Body of pancreas (tissue), 4 donors: ENCODE results near the gene SCEL. TPM values are rescaled to one million over a fixed set of nuclear protein-coding genes. Genes with fewer than 3 reads are reported as not detected.

ENCODE experiments used
- ATAC-seq: fragments of 150-250 bp; one replicate; pipeline ENCODE4 v1.9.1; 2016
- DNase-seq, 4 donors: peaks; one replicate each; pipeline ENCODE4 v3.0.0-alpha.2; 2019
- H3K27ac ChIP-seq, 4 donors: fragments of 200-600 bp; sonication (generic); 1 replicate in 3 of 4; 2 replicates in 1 of 4; pipeline versions ENCODE4 v1.5.1 to v1.6.1; 2016 to 2019; ENCODE audit warnings: mild to moderate bottlenecking in 1 of 4, mixed read lengths in 1 of 4, moderate library complexity in 1 of 4
- H3K27me3 ChIP-seq, 2 donors: fragments of 200-600 bp; sonication (generic); one replicate each; pipeline ENCODE4 v1.6.0; 2016; ENCODE audit warnings: mild to moderate bottlenecking in 1 of 2
- H3K36me3 ChIP-seq, 2 donors: fragments of 200-600 bp; sonication (generic); replicated peaks in 1 of 2; 2 replicates each; pipeline ENCODE4 v1.5.1; 2016; ENCODE audit warnings: low read depth in 2 of 2; ENCODE audit not compliant: insufficient read depth in 1 of 2
- H3K4me1 ChIP-seq: fragments of 200-600 bp; sonication (generic); one replicate; pipeline ENCODE4 v1.6.0; 2016
- H3K4me3 ChIP-seq, 2 donors: fragments of 200-600 bp; sonication (generic); 1 replicate in 1 of 2; 2 replicates in 1 of 2; pipeline ENCODE4 v1.5.1; 2016 to 2019
- H3K9me3 ChIP-seq, 3 donors: fragments of 200-600 bp; sonication (generic); 1 replicate in 2 of 3; 2 replicates in 1 of 3; pipeline ENCODE4 v1.5.1; 2016
- POLR2A ChIP-seq, 3 donors: fragments of 450-650 bp; IDR thresholded peaks; one replicate each; pipeline ENCODE4 v1.6.1; 2016; ENCODE audit warnings: antibody characterized with exemption in 3 of 3, mild to moderate bottlenecking in 2 of 3
- WGBS, 2 donors: methylation state at CpG; one replicate each; pipeline ENCODE4 v1.1.5; 2017; 5-methylcytosine and 5-hydroxymethylcytosine counted together
- intact Hi-C: fragments of 100-400 bp; cut with DNase I; formaldehyde crosslinking; loops from one replicate; pipeline ENCODE4 v1.15.1; 2023
- total RNA-seq, 2 donors: library from RNA; depleted of rRNA; stranded (reverse); fragments of >200 nt; gene quantifications; one replicate each; pipeline ENCODE4 v1.1.0, GENCODE V29; 2016
- TF ChIP-seq, protein P1 (sequence below), 7 experiments: fragments of 450-650 bp in 4 of 7; fragments of 200-600 bp in 3 of 7; sonication (generic) in 3 of 7; IDR thresholded peaks; one replicate each; pipeline ENCODE4 v1.5.1; 2016 to 2019; ENCODE audit warnings: antibody characterized with exemption in 7 of 7

Gene SCEL
- total RNA-seq, 2 donors from 2014 or later, result not detected

DNA sequence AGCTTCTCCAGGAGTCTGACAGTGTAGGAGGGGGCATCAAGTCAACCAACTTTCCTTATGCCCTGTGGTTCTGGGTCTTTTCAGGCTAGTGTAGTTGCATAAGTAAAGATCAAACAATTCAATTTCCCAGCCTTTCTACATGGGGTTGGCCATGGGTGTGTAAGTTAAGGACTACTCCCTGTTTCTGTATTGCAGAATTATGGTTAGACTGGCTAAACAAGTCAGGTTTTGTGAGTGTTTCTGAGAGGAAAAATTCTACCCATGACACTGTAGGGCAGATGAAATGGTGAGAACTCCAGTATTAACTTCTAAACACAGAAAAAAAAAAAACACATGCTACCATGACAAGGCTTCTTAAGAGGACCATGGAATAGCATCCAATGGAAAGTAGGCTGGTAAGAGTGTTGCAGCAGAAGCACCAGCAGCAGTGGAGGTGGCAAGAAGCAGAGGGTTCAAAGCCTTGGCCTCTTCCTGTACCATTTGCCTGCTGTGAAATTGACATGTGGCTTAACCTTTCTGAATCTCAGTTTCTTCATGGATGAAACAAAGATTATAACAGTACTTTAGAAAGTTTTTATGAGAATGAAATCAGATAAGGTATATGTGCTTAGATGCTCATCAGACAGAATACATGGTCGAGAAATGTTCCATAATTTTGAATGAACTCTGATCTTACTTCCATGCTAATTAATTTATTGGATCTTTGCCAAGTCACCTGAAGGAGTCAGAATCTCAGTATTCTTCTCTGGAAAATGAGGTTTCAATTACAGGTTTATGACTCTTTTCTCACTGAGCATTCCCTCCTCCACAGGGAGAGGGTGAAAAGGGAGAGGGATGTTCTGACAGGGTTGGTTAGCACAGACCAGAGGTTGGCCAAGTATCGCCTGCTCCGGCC lies 11.4 kb upstream of the SCEL start:
- ATAC-seq, result no peak
- H3K4me3 ChIP-seq, result no peak overlapping the region
- WGBS, 2 donors, result 83 to 89% methylated on average over 3 of the region's 3 CpGs
- no peak for DNase-seq
- no peaks in the 10 kb centered on the region for H3K9me3 ChIP-seq
- no peaks in the 10 kb centered on the region for H3K36me3 ChIP-seq
- intact Hi-C loops, result no loop called here
- no peak overlapping the region for H3K27ac ChIP-seq
- no peaks in the 10 kb centered on the region for H3K4me1 ChIP-seq
- TF ChIP-seq POLR2A (IDR thresholded peaks at IDR 0.05), result no peak
- TF ChIP-seq, protein P1, sequence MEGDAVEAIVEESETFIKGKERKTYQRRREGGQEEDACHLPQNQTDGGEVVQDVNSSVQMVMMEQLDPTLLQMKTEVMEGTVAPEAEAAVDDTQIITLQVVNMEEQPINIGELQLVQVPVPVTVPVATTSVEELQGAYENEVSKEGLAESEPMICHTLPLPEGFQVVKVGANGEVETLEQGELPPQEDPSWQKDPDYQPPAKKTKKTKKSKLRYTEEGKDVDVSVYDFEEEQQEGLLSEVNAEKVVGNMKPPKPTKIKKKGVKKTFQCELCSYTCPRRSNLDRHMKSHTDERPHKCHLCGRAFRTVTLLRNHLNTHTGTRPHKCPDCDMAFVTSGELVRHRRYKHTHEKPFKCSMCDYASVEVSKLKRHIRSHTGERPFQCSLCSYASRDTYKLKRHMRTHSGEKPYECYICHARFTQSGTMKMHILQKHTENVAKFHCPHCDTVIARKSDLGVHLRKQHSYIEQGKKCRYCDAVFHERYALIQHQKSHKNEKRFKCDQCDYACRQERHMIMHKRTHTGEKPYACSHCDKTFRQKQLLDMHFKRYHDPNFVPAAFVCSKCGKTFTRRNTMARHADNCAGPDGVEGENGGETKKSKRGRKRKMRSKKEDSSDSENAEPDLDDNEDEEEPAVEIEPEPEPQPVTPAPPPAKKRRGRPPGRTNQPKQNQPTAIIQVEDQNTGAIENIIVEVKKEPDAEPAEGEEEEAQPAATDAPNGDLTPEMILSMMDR (IDR thresholded peaks at IDR 0.05), result no peak
- H3K27me3 ChIP-seq, result no peaks in the 10 kb centered on the region

DNA sequence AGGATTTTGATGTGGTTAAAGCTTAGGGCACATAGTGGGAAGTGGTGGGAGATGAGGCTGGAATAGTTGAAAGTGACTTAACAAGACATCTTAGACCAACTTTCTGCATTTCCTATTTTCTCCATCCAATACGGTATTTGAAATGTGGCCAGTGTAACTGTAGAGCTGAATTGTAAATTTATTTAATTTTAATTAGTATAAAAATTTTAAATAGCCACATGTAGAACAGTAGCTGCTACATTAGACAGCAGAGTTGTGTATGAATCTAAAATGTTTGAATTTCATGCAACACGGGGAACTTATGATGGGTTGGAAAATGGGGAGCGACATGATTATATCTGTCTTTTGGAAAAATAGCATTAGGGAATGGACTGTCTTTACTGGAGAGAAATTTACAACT lies 7.1 kb upstream of the SCEL start:
- DNase-seq (no peak), ATAC-seq (no peak)
- 81 to 94% methylated on average over 3 of the region's 3 CpGs for WGBS, 2 donors
- Histone ChIP-seq H3K4me3 (no peak overlapping the region), H3K9me3 (no peaks in the 10 kb centered on the region), H3K4me1 (no peaks in the 10 kb centered on the region), H3K36me3 (no peaks in the 10 kb centered on the region), H3K27ac (no peak overlapping the region), H3K27me3 (no peaks in the 10 kb centered on the region)
- intact Hi-C loops, result no loop called here
- no peak for TF ChIP-seq POLR2A (IDR thresholded peaks at IDR 0.05)
- TF ChIP-seq, protein P1 (IDR thresholded peaks at IDR 0.05), result no peak

- H3K4me1 ChIP-seq, result no peaks in the 10 kb centered on the region
- intact Hi-C loops, result no loop called here
- H3K36me3 ChIP-seq, result no peaks in the 10 kb centered on the region
- 52 to 54% methylated on average over 4 of the region's 4 CpGs for WGBS, 2 donors
- no peaks in the 10 kb centered on the region for H3K9me3 ChIP-seq
- TF ChIP-seq POLR2A (IDR thresholded peaks at IDR 0.05), result no peak
- TF ChIP-seq, protein P1 (IDR thresholded peaks at IDR 0.05), result no peak
- H3K27ac ChIP-seq, result no peak overlapping the region
- DNase-seq (no peak), ATAC-seq (no peak)
- H3K27me3 ChIP-seq, result no peaks in the 10 kb centered on the region
- no peak overlapping the region for H3K4me3 ChIP-seq
These were observed 6.5 kb upstream of the SCEL start for GRCh38 chr13:77528834-77529500.

- H3K27ac ChIP-seq, result no peak overlapping the region
- intact Hi-C loops, result no loop called here
- no peak for ATAC-seq
- H3K4me1 ChIP-seq, result no peaks in the 10 kb centered on the region
- no peaks in the 10 kb centered on the region for H3K36me3 ChIP-seq
- no peaks in the 10 kb centered on the region for H3K9me3 ChIP-seq
- H3K4me3 ChIP-seq, result no peak overlapping the region
- WGBS, 2 donors, result 67 to 76% methylated on average over 4 of the region's 4 CpGs
- TF ChIP-seq POLR2A (IDR thresholded peaks at IDR 0.05), result no peak
- TF ChIP-seq, protein P1 (IDR thresholded peaks at IDR 0.05), result no peak
- no peak for DNase-seq
- H3K27me3 ChIP-seq, result no peaks in the 10 kb centered on the region
These were observed 6.0 kb upstream of the SCEL start for GRCh38 chr13:77529501-77529840.
